IPS DF 6.9 (cell line): Measurements from ENCODE around the gene R3HCC1L.
"Not testable (repeated sequence)": the region's sequence is repeated elsewhere in the genome, so short reads cannot be mapped to it uniquely, and the experiment has no call there.

Experiments used
- DNase-seq: peaks from one replicate; pipeline ENCODE4 v3.0.0-alpha.2; 2013; ENCODE audit warnings: low read depth, low spot score
- H3K27ac ChIP-seq: one replicate; pipeline ENCODE4 v1.5.1; 2013; ENCODE audit warnings: low read length, control low read depth
- H3K27me3 ChIP-seq: 2 replicates; pipeline ENCODE4 v1.6.1; 2013; ENCODE audit warnings: mild to moderate bottlenecking, low read length; ENCODE audit not compliant: control insufficient read depth, insufficient read depth
- H3K36me3 ChIP-seq: 2 replicates; pipeline ENCODE4 v1.6.1; 2013; ENCODE audit warnings: low read length; ENCODE audit not compliant: control insufficient read depth, insufficient read depth
- H3K4me1 ChIP-seq: 2 replicates; pipeline ENCODE4 v1.6.1; 2013; ENCODE audit warnings: low read length; ENCODE audit not compliant: control insufficient read depth, insufficient read depth
- H3K4me3 ChIP-seq: 2 replicates; pipeline ENCODE4 v1.5.1; 2013; ENCODE audit warnings: mild to moderate bottlenecking, low read length
- H3K9me3 ChIP-seq: 2 replicates; pipeline ENCODE4 v1.6.1; 2013; ENCODE audit warnings: low read length, inconsistent platforms; ENCODE audit not compliant: control insufficient read depth, insufficient read depth
- WGBS: extraction: QIAGEN DNeasy Blood & Tissue Kit; methylation state at CpG from one replicate; pipeline ENCODE4 v1.1.7; 2013; ENCODE audit warnings: mixed read lengths, missing lambda C conversion rate; ENCODE audit not compliant: insufficient read length, insufficient coverage; 5-methylcytosine and 5-hydroxymethylcytosine counted together

The R3HCC1L gene

DNA sequence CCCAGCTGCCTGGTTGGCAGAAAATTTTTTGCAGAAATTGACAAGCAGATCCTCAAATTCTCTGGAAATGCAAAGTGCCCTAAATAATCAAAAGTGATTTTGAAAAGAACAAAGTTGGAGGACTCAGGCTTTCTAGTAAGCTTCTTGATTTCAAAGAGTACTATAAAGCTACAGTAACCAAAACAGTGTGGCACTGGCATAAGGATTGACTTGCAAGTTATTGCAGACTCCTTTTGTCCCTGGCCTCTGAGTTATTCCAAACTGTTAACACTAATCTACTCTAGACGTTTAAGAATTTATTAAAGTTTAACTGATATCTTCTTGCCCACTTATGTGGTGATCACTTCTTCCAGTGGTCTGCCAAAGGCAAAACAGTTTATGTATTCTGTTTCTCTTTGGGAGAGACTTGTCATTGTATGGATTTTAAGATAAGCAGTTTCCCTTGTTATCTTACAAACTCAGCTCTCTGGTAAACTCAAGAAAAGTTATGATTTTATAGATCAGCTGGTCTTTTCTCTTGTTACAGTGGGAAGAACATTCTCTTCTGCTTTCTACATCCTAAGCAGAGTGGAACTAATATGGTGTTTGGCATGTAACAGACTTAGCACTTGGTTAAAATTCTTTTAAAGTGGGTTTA is 92.2 kb downstream of the R3HCC1L start:
- H3K9me3 ChIP-seq = no peaks in the 10 kb centered on the region
- DNase-seq = no peak
- H3K36me3 ChIP-seq = no peaks in the 10 kb centered on the region
- H3K4me1 ChIP-seq = no peaks in the 10 kb centered on the region
- H3K4me3 ChIP-seq = no peak overlapping the region
- H3K27ac ChIP-seq = no peak overlapping the region
- no peaks in the 10 kb centered on the region for H3K27me3 ChIP-seq
- no CpG with 5 or more reads among the region's 1 CpG for WGBS

GRCh38 chr10:98227713-98228112 is 93.3 kb downstream of the R3HCC1L start:
- not testable (repeated sequence) for H3K36me3 ChIP-seq

GRCh38 chr10:98228266-98228665 is 93.8 kb downstream of the R3HCC1L start:
- H3K4me3 ChIP-seq, H3K27me3 ChIP-seq, DNase-seq, H3K27ac ChIP-seq, H3K4me1 ChIP-seq, H3K36me3 ChIP-seq, H3K9me3 ChIP-seq: not testable (repeated sequence)
- WGBS = no CpG with 5 or more reads among the region's 1 CpG

More at GRCh38 chr10:98227713-98228112, 93.3 kb downstream of the R3HCC1L start:
- H3K27me3 ChIP-seq, H3K4me3 ChIP-seq, H3K27ac ChIP-seq, H3K9me3 ChIP-seq, DNase-seq, H3K4me1 ChIP-seq: not testable (repeated sequence)
- WGBS = no CpG with 5 or more reads among the region's 3 CpGs

GRCh38 chr10:98231417-98231816 is 97.0 kb downstream of the R3HCC1L start:
- Histone ChIP-seq H3K27ac (no peak overlapping the region), H3K4me1 (no peaks in the 10 kb centered on the region), H3K9me3 (no peaks in the 10 kb centered on the region), H3K4me3 (no peak overlapping the region), H3K27me3 (no peaks in the 10 kb centered on the region), H3K36me3 (no peaks in the 10 kb centered on the region; the same call in 1 of the 2 replicates)
- no peak for DNase-seq
- no CpG with 5 or more reads among the region's 4 CpGs for WGBS

- Histone ChIP-seq H3K27me3 (no peaks in the 10 kb centered on the region), H3K4me3 (no peak overlapping the region), H3K9me3 (no peaks in the 10 kb centered on the region), H3K27ac (no peak overlapping the region), H3K4me1 (no peaks in the 10 kb centered on the region), H3K36me3 (no peaks in the 10 kb centered on the region; the same call in 1 of the 2 replicates)
- WGBS = no CpG with 5 or more reads among the region's 5 CpGs
- no peak for DNase-seq
Measured at GRCh38 chr10:98235846-98236245, 101.4 kb downstream of the R3HCC1L start.

DNA sequence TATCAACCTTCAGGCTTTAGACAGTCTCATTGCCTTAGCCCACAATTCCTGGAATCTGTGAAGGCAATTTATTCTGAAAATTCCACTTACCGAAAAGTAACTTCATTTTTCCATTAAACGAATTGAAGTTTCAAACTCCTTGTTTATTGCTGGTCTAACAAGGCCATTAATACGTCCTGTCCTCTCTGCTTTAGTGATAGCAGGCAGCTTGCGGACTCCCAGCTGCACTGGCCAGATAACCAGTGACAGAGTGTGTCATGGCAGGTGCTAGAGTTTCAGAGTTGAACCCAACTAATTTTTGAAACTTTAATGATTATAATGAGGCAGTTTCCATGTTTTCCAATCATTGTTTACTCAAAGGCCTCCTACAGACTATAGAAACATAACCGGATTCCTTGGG is 102.4 kb downstream of the R3HCC1L start:
- no peaks in the 10 kb centered on the region for H3K27me3 ChIP-seq
- H3K4me3 ChIP-seq = no peak overlapping the region
- no peaks in the 10 kb centered on the region for H3K4me1 ChIP-seq
- DNase-seq = no peak
- no CpG with 5 or more reads among the region's 5 CpGs for WGBS
- H3K9me3 ChIP-seq = no peaks in the 10 kb centered on the region
- H3K27ac ChIP-seq = no peak overlapping the region
- no peaks in the 10 kb centered on the region; the same call in 1 of the 2 replicates for H3K36me3 ChIP-seq

DNA sequence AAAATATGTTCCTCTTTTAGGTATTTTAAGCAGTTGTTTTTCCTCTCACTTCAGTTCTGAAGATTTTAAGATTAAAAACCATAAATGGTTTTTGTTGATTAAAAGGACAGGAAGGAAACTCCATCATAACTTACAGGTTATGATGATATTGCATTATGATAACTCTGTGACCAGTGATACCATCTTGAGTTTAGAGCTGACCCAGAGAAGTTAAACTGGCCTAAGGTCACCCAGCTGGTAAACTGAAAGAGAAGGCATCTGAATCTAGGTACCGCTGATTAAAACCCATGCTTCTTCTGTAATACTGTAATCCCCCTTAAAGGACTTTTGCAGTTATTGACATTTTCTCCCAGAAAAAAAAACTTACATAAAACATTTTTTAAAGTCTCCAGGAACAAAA is 103.9 kb downstream of the R3HCC1L start:
- Histone ChIP-seq H3K4me3 (no peak overlapping the region), H3K9me3 (no peaks in the 10 kb centered on the region), H3K27ac (no peak overlapping the region), H3K27me3 (no peaks in the 10 kb centered on the region), H3K36me3 (no peaks in the 10 kb centered on the region; the same call in 1 of the 2 replicates), H3K4me1 (no peaks in the 10 kb centered on the region)
- no CpG with 5 or more reads among the region's 1 CpG for WGBS
- DNase-seq = no peak

DNA sequence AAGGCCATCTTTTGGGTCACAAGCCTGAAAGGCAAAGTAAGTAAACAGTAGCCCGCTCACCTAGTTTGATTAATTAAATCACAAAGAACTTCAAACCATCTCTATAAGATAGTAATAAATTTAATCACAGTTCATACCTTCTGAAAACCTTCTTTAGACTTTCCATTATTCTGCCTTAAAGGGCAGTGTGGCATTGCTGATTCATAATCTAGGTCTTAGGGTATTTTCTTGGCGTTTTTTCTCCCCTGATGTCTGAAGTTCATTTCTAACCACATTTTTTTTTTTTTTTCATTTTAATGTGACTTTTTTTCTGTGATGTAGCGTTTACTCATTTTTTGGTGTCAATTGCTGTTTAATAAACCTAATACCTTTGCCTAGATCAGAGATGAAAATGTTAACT is 106.1 kb downstream of the R3HCC1L start:
- WGBS = no CpG with 5 or more reads among the region's 3 CpGs
- Histone ChIP-seq H3K36me3 (no peaks in the 10 kb centered on the region; the same call in 1 of the 2 replicates), H3K4me1 (no peaks in the 10 kb centered on the region), H3K27ac (no peak overlapping the region), H3K4me3 (no peak overlapping the region), H3K9me3 (no peaks in the 10 kb centered on the region), H3K27me3 (no peaks in the 10 kb centered on the region)
- DNase-seq = no peak

DNA sequence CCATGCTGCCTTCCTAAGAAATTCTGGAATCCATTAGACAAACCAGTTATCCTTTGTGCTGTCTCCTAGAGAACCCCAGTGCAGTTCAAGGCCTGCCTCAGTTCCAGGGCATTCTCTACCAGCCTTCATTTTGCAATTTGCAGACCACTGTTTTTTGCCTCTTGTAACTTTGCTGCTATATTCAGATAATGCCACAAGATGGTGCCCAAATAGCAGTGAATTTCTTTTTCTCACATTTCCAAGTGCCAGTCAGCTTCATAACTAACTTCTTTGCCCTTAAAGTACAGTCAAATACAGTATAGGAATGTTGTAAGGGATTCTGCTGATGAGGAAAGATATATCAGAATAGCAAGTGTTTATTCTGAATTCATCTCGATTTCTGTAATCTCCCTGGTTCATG is 108.4 kb downstream of the R3HCC1L start:
- Histone ChIP-seq H3K9me3 (no peaks in the 10 kb centered on the region), H3K4me1 (no peaks in the 10 kb centered on the region), H3K27me3 (no peaks in the 10 kb centered on the region), H3K4me3 (no peak overlapping the region), H3K36me3 (no peaks in the 10 kb centered on the region; the same call in 1 of the 2 replicates), H3K27ac (no peak overlapping the region)
- WGBS = no CpG with 5 or more reads among the region's 1 CpG
- no peak for DNase-seq

DNA sequence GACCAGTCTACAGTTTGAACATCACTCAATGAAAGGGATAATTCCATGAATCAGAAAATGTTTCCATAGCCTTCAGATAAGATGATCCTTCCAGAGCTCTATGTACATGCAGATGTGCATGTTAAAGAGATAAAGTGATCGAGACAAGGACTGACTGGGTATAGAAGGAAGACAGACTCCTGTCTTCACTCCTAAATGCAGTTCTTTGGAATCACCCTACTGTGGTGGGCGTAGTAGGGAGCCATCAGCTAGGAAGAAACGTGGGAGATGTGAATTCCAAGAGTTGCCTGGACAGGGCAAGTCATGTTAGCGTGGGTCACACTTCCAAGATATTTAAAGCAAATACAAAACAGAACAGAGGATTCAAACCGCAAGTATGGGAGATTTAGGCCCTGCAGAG is 109.7 kb downstream of the R3HCC1L start:
- no CpG with 5 or more reads among the region's 5 CpGs for WGBS
- H3K4me3 ChIP-seq = no peak overlapping the region
- H3K27ac ChIP-seq = no peak overlapping the region
- peaks cover 3% of the 10 kb centered on the region; the same call in 1 of the 2 replicates for H3K36me3 ChIP-seq
- H3K4me1 ChIP-seq = no peaks in the 10 kb centered on the region
- no peak for DNase-seq
- H3K27me3 ChIP-seq = no peaks in the 10 kb centered on the region
- no peaks in the 10 kb centered on the region for H3K9me3 ChIP-seq

GRCh38 chr10:98244586-98244985 is 110.1 kb downstream of the R3HCC1L start:
- no CpG with 5 or more reads among the region's 2 CpGs for WGBS
- H3K9me3 ChIP-seq = no peaks in the 10 kb centered on the region
- H3K27ac ChIP-seq = no peak overlapping the region

More at GRCh38 chr10:98244586-98244985, 110.1 kb downstream of the R3HCC1L start:
- H3K36me3 ChIP-seq = peaks cover 3% of the 10 kb centered on the region; the same call in 1 of the 2 replicates
- H3K4me3 ChIP-seq = no peak overlapping the region
- DNase-seq = no peak
- no peaks in the 10 kb centered on the region for H3K27me3 ChIP-seq
- no peaks in the 10 kb centered on the region for H3K4me1 ChIP-seq
